Nephron (organoid): ENCODE data around the gene LIX1L.
A peak's percentile ranks its signal among the peaks of the same experiment; 100 is the strongest.

Experiments used
- H3K27ac Mint-ChIP-seq, 3 experiments: 2 replicates each; pipeline ENCODE4 v1.8.0; 2020; ENCODE audit warnings: mixed read lengths in 3 of 3, mild to moderate bottlenecking in 2 of 3, moderate library complexity in 1 of 3
- H3K27me3 Mint-ChIP-seq: 2 replicates; pipeline ENCODE4 v1.8.0; 2021; ENCODE audit warnings: low read depth, mild to moderate bottlenecking, moderate library complexity, mixed read lengths
- H3K36me3 Mint-ChIP-seq: 2 replicates; pipeline ENCODE4 v1.8.0; 2020; ENCODE audit warnings: low read depth, mixed read lengths
- H3K4me1 Mint-ChIP-seq: 2 replicates; pipeline ENCODE4 v1.8.0; 2020; ENCODE audit warnings: mixed read lengths
- H3K4me3 Mint-ChIP-seq, 3 experiments: 2 replicates each; pipeline ENCODE4 v1.8.0; 2020; ENCODE audit warnings: mild to moderate bottlenecking in 3 of 3, mixed read lengths in 3 of 3, moderate library complexity in 2 of 3
- H3K9me3 Mint-ChIP-seq: 2 replicates; pipeline ENCODE4 v1.8.0; 2020; ENCODE audit warnings: mixed read lengths
- CTCF ChIP-seq, 3 experiments: fragments of 200-600 bp; sonication (generic); IDR thresholded peaks; one replicate each; pipeline ENCODE4 v1.5.0; 2021; ENCODE audit warnings: antibody characterized with exemption in 3 of 3; ENCODE audit not compliant: unreplicated experiment in 3 of 3

Gene LIX1L

GRCh38 chr1:145893306-145894055 lies 64.3 kb downstream of the LIX1L start:
- Mint-ChIP-seq H3K27ac (peak overlapping the region in 2 of 3 experiments; percentile 96 to 98), H3K36me3 (no peaks in the 10 kb centered on the region), H3K4me1 (peaks cover 34% of the 10 kb centered on the region), H3K27me3 (no peaks in the 10 kb centered on the region), H3K9me3 (no peaks in the 10 kb centered on the region), H3K4me3 (no peak overlapping the region)
- no peak for TF ChIP-seq CTCF (IDR thresholded peaks at IDR 0.05; ENCODE audit: unreplicated experiment in 3 of 3)

GRCh38 chr1:145892486-145893087 lies 65.2 kb downstream of the LIX1L start:
- no peak for TF ChIP-seq CTCF (IDR thresholded peaks at IDR 0.05; ENCODE audit: unreplicated experiment in 3 of 3)
- H3K27ac Mint-ChIP-seq, result peak overlapping the region; percentile 94 to 98 (median 96)
- H3K4me3 Mint-ChIP-seq, result peak overlapping the region; percentile 37 to 59 (median 55)
- H3K9me3 Mint-ChIP-seq, result no peaks in the 10 kb centered on the region
- H3K4me1 Mint-ChIP-seq, result peaks cover 41% of the 10 kb centered on the region
- H3K36me3 Mint-ChIP-seq, result no peaks in the 10 kb centered on the region
- peaks cover 4% of the 10 kb centered on the region for H3K27me3 Mint-ChIP-seq

- Mint-ChIP-seq H3K27ac (peak overlapping the region; percentile 94 to 98 (median 96)), H3K4me3 (peak overlapping the region; percentile 37 to 59 (median 55)), H3K9me3 (no peaks in the 10 kb centered on the region), H3K36me3 (no peaks in the 10 kb centered on the region), H3K27me3 (peaks cover 5% of the 10 kb centered on the region), H3K4me1 (peaks cover 45% of the 10 kb centered on the region)
- peak; percentile 97 to 98 (median 98) for TF ChIP-seq CTCF (IDR thresholded peaks at IDR 0.05; ENCODE audit: unreplicated experiment in 3 of 3)
These were observed 66.0 kb downstream of the LIX1L start for GRCh38 chr1:145891587-145892485.

- Mint-ChIP-seq H3K4me1 (peaks cover 52% of the 10 kb centered on the region), H3K27ac (peak overlapping the region; percentile 94 to 98 (median 96)), H3K27me3 (peaks cover 5% of the 10 kb centered on the region), H3K36me3 (no peaks in the 10 kb centered on the region), H3K4me3 (no peak overlapping the region), H3K9me3 (no peaks in the 10 kb centered on the region)
- no peak for TF ChIP-seq CTCF (IDR thresholded peaks at IDR 0.05; ENCODE audit: unreplicated experiment in 3 of 3)
These were observed 66.7 kb downstream of the LIX1L start for GRCh38 chr1:145891143-145891542.

GRCh38 chr1:145889722-145890121 lies 68.1 kb downstream of the LIX1L start:
- Mint-ChIP-seq H3K27me3 (peaks cover 14% of the 10 kb centered on the region), H3K27ac (peak overlapping the region in 1 of 3 experiments; percentile 56), H3K9me3 (no peaks in the 10 kb centered on the region), H3K4me3 (no peak overlapping the region), H3K4me1 (peaks cover 61% of the 10 kb centered on the region), H3K36me3 (no peaks in the 10 kb centered on the region)
- no peak for TF ChIP-seq CTCF (IDR thresholded peaks at IDR 0.05; ENCODE audit: unreplicated experiment in 3 of 3)
